Smooth muscle cell of the brain vasculature (primary cell): ENCODE data around the gene CBFA2T3.

Experiments
- DNase-seq: peaks from one replicate; pipeline ENCODE4 v3.0.0-alpha.2; 2012; ENCODE audit warnings: low read depth, low spot score

Gene CBFA2T3

GRCh38 chr16:88877564-88878289, 99.3 kb downstream of the CBFA2T3 start:
- no peak for DNase-seq

GRCh38 chr16:88876942-88877526, 100.0 kb downstream of the CBFA2T3 start:
- DNase-seq = no peak

- no peak for DNase-seq
Measured at GRCh38 chr16:88875703-88876234, 101.2 kb downstream of the CBFA2T3 start.

GRCh38 chr16:88874938-88875599, 101.9 kb downstream of the CBFA2T3 start:
- DNase-seq = no peak

GRCh38 chr16:88872650-88873331, 104.2 kb downstream of the CBFA2T3 start:
- no peak for DNase-seq

- DNase-seq = no peak
Measured at GRCh38 chr16:88871730-88872416, 105.1 kb downstream of the CBFA2T3 start.

- DNase-seq = no peak
Measured at GRCh38 chr16:88871349-88871702, 105.7 kb downstream of the CBFA2T3 start.

- DNase-seq = no peak
Measured at GRCh38 chr16:88870608-88871348, 106.2 kb downstream of the CBFA2T3 start.

- no peak for DNase-seq
Measured at GRCh38 chr16:88869673-88869980, 107.4 kb downstream of the CBFA2T3 start.

GRCh38 chr16:88868974-88869672, 107.9 kb downstream of the CBFA2T3 start:
- DNase-seq = no peak

- no peak for DNase-seq
Measured at GRCh38 chr16:88867581-88868246, 109.3 kb downstream of the CBFA2T3 start.

- no peak for DNase-seq
Measured at GRCh38 chr16:88866151-88866920, 110.7 kb downstream of the CBFA2T3 start, which contains the start of gene PABPN1L. Gene PABPN1L, minus strand, starts transcription at chr16:88866660. Its CDS starts 54 bp downstream, at chr16:88866606.

GRCh38 chr16:88865742-88866141, 111.3 kb downstream of the CBFA2T3 start:
- DNase-seq = no peak

GRCh38 chr16:88865310-88865709, 111.7 kb downstream of the CBFA2T3 start:
- no peak for DNase-seq

- DNase-seq = no peak
Measured at GRCh38 chr16:88864521-88864920, 112.5 kb downstream of the CBFA2T3 start.

GRCh38 chr16:88864099-88864498, 112.9 kb downstream of the CBFA2T3 start:
- DNase-seq = no peak

GRCh38 chr16:88863426-88863825, 113.6 kb downstream of the CBFA2T3 start:
- DNase-seq = no peak

- no peak for DNase-seq
Measured at GRCh38 chr16:88862968-88863367, 114.0 kb downstream of the CBFA2T3 start.

GRCh38 chr16:88861359-88861758, 115.6 kb downstream of the CBFA2T3 start:
- no peak for DNase-seq
